Measurements from ENCODE around the gene ATOH8.

ATOH8 gene

DNA sequence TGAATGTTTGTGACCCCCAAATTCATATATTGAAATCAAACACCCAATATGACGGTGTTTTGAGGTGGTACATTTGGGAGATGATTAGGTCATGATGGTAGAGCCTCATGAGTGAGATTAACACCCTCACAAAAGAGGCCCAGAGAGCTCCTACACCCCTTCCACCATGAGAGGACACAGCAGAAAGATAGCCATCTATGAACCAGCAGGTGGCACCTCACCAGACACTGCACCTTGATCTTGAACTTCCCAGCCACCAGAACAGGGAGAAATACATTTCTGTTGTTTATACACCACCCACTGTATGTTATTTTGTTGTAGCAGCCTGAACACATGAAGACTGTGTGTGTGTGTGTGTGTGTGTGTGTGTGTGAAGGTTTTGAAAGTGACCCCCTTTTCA is 76.9 kb downstream of the ATOH8 start:
- Histone ChIP-seq H3K36me3 (ENCODE audit: control insufficient read depth, low read length) (no peaks in the 10 kb centered on the region), H3K4me1 (ENCODE audit: control insufficient read depth, low read length) (no peaks in the 10 kb centered on the region), H3K27me3 (ENCODE audit: control insufficient read depth, low read length) (peaks cover 2% of the 10 kb centered on the region)

DNA sequence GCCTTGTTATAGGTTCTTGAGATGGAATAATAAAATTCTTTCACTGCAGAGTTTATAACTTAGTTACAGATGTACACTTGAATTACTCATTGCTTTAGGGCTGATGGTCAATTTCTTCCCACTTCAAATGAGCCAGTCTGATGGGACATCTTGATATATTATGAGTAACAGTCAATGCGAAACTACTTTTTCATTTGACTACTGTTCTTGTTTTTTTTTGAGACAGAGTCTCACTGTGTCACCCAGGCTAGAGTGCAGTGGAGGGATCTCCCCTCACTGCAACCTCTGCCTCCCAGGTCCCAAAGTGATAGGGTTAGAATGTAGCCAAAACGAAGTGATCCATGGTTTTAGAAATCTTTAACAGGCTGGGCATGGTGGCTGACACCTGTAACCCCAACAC is 77.9 kb downstream of the ATOH8 start:
- no peak overlapping the region for H3K4me2 ChIP-seq (ENCODE audit: low read length)
- TF ChIP-seq, protein P1, sequence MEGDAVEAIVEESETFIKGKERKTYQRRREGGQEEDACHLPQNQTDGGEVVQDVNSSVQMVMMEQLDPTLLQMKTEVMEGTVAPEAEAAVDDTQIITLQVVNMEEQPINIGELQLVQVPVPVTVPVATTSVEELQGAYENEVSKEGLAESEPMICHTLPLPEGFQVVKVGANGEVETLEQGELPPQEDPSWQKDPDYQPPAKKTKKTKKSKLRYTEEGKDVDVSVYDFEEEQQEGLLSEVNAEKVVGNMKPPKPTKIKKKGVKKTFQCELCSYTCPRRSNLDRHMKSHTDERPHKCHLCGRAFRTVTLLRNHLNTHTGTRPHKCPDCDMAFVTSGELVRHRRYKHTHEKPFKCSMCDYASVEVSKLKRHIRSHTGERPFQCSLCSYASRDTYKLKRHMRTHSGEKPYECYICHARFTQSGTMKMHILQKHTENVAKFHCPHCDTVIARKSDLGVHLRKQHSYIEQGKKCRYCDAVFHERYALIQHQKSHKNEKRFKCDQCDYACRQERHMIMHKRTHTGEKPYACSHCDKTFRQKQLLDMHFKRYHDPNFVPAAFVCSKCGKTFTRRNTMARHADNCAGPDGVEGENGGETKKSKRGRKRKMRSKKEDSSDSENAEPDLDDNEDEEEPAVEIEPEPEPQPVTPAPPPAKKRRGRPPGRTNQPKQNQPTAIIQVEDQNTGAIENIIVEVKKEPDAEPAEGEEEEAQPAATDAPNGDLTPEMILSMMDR (IDR thresholded peaks at IDR 0.05; ENCODE audit: low read depth, low read length, poor library complexity, severe bottlenecking) = no peak
- no peak for TF ChIP-seq EZH2phosphoT487 (IDR thresholded peaks at IDR 0.05; ENCODE audit: borderline replicate concordance, low read length)
- no peaks in the 10 kb centered on the region for H3K79me2 ChIP-seq (ENCODE audit: control insufficient read depth, low read length)
- no peaks in the 10 kb centered on the region for H3F3A ChIP-seq (ENCODE audit: control insufficient read depth, insufficient read depth)
- H3K9me2 ChIP-seq (replicated peaks; ENCODE audit: control insufficient read depth, low read length) = no peaks in the 10 kb centered on the region
- H3K9me3 ChIP-seq (ENCODE audit: control insufficient read depth, insufficient read depth, low read length) = no peaks in the 10 kb centered on the region
- H3K27ac ChIP-seq (ENCODE audit: low read depth, low read length) = no peak overlapping the region
- H3K36me3 ChIP-seq (ENCODE audit: control insufficient read depth, low read length) = no peaks in the 10 kb centered on the region
- no peaks in the 10 kb centered on the region for H3K4me1 ChIP-seq (ENCODE audit: control insufficient read depth, low read length)
- no peak overlapping the region for H3K4me3 ChIP-seq (ENCODE audit: low read length)
- no peaks in the 10 kb centered on the region for H4K20me1 ChIP-seq (ENCODE audit: control insufficient read depth, insufficient read depth, low read depth, low read length)
- no peaks in the 10 kb centered on the region; the same call in none of the 2 replicates for H3K27me3 ChIP-seq (ENCODE audit: control insufficient read depth, low read length)

More for the DNA sequence above, 76.9 kb downstream of the ATOH8 start:
- TF ChIP-seq, protein P1 (IDR thresholded peaks at IDR 0.05; ENCODE audit: low read depth, low read length, poor library complexity, severe bottlenecking) = peak; percentile 33
- TF ChIP-seq EZH2phosphoT487 (IDR thresholded peaks at IDR 0.05; ENCODE audit: borderline replicate concordance, low read length) = no peak
- Histone ChIP-seq H3K79me2 (ENCODE audit: control insufficient read depth, low read length) (no peaks in the 10 kb centered on the region), H3K27ac (ENCODE audit: low read depth, low read length) (no peak overlapping the region), H4K20me1 (ENCODE audit: control insufficient read depth, insufficient read depth, low read depth, low read length) (no peaks in the 10 kb centered on the region), H3K9me3 (ENCODE audit: control insufficient read depth, insufficient read depth, low read length) (no peaks in the 10 kb centered on the region), H3F3A (ENCODE audit: control insufficient read depth, insufficient read depth) (no peaks in the 10 kb centered on the region), H3K4me2 (ENCODE audit: low read length) (no peak overlapping the region), H3K4me3 (ENCODE audit: low read length) (no peak overlapping the region), H3K9me2 (replicated peaks; ENCODE audit: control insufficient read depth, low read length) (no peaks in the 10 kb centered on the region)

DNA sequence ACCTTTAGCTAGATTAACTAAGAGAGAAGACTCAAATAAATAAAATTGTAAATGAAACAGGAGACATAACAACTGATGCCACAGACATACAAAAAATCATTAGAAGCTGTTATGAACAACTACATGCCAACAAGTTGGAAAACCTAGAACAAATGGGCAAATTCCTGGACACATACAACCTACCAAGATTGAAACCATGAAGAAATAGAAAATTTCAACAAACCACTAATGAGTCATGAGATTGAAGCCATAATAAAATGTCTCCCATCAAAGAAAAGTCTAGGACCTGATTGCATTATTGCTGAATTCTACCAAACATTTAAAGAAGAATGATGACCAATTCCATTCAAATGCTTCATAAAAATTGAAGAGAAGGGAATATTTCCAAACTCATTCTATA is 80.7 kb downstream of the ATOH8 start:
- no peaks in the 10 kb centered on the region for H3K79me2 ChIP-seq (ENCODE audit: control insufficient read depth, low read length)
- H4K20me1 ChIP-seq (ENCODE audit: control insufficient read depth, insufficient read depth, low read depth, low read length) = no peaks in the 10 kb centered on the region
- no peaks in the 10 kb centered on the region for H3K4me1 ChIP-seq (ENCODE audit: control insufficient read depth, low read length)
- H3K4me3 ChIP-seq (ENCODE audit: low read length) = no peak overlapping the region
- no peak overlapping the region for H3K4me2 ChIP-seq (ENCODE audit: low read length)
- H3K9me2 ChIP-seq (replicated peaks; ENCODE audit: control insufficient read depth, low read length) = no peaks in the 10 kb centered on the region
- no peaks in the 10 kb centered on the region for H3K36me3 ChIP-seq (ENCODE audit: control insufficient read depth, low read length)
- H3K27me3 ChIP-seq (ENCODE audit: control insufficient read depth, low read length) = peaks cover 3% of the 10 kb centered on the region
- no peak overlapping the region for H3K27ac ChIP-seq (ENCODE audit: low read depth, low read length)
- H3K9me3 ChIP-seq (ENCODE audit: control insufficient read depth, insufficient read depth, low read length) = no peaks in the 10 kb centered on the region
- TF ChIP-seq EZH2phosphoT487 (IDR thresholded peaks at IDR 0.05; ENCODE audit: borderline replicate concordance, low read length) = no peak
- TF ChIP-seq, protein P1 (IDR thresholded peaks at IDR 0.05; ENCODE audit: low read depth, low read length, poor library complexity, severe bottlenecking) = no peak
- no peaks in the 10 kb centered on the region for H3F3A ChIP-seq (ENCODE audit: control insufficient read depth, insufficient read depth)

Measured in DOHH2 (cell line).